ENCODE measurements around the gene GANAB.
"Not testable (repeated sequence)": the region's sequence is repeated elsewhere in the genome, so short reads cannot be mapped to it uniquely, and the experiment has no call there.

The GANAB gene

GRCh38 chr11:62621567-62622470 lies 24.6 kb downstream of the GANAB start, which contains the start of gene B3GAT3:
B3GAT3 (minus strand) TSS chr11:62621986; CDS start chr11:62621947, 39 bp downstream.
- peak; percentile 98 for DNase-seq (ENCODE audit: low spot score)

GRCh38 chr11:62621027-62621566 lies 25.3 kb downstream of the GANAB start:
- DNase-seq (ENCODE audit: low spot score) = no peak

- DNase-seq (ENCODE audit: low spot score) = not testable (repeated sequence)
These were observed 29.5 kb downstream of the GANAB start for GRCh38 chr11:62616957-62617356.

- DNase-seq (ENCODE audit: low spot score) = no peak
These were observed 30.9 kb downstream of the GANAB start for GRCh38 chr11:62615521-62615920.

- DNase-seq (ENCODE audit: low spot score) = no peak
These were observed 32.1 kb downstream of the GANAB start for GRCh38 chr11:62614275-62614674.

- DNase-seq (ENCODE audit: low spot score) = no peak
These were observed 33.1 kb downstream of the GANAB start for GRCh38 chr11:62613291-62613778.

- peak; percentile 95 for DNase-seq (ENCODE audit: low spot score)
These were observed 33.8 kb downstream of the GANAB start, which contains the start of the genes EML3 and ROM1 for GRCh38 chr11:62612366-62613290. EML3 (minus strand) TSS chr11:62612775; CDS start chr11:62612457, 318 bp downstream. ROM1 (plus strand) TSS chr11:62613257; CDS start chr11:62613282, 25 bp downstream.

GRCh38 chr11:62611705-62612365 lies 34.6 kb downstream of the GANAB start:
- DNase-seq (ENCODE audit: low spot score) = peak; percentile 78

GRCh38 chr11:62610814-62611704 lies 35.4 kb downstream of the GANAB start:
- DNase-seq (ENCODE audit: low spot score) = no peak

GRCh38 chr11:62610403-62610802 lies 36.0 kb downstream of the GANAB start:
- DNase-seq (ENCODE audit: low spot score) = no peak

- DNase-seq (ENCODE audit: low spot score) = no peak
These were observed 37.6 kb downstream of the GANAB start for GRCh38 chr11:62608776-62609175.

- DNase-seq (ENCODE audit: low spot score) = peak; percentile 83
These were observed 38.7 kb downstream of the GANAB start for GRCh38 chr11:62607714-62608113.

- DNase-seq (ENCODE audit: low spot score) = no peak
These were observed 40.5 kb downstream of the GANAB start for GRCh38 chr11:62605902-62606301.

GRCh38 chr11:62605467-62605866 lies 40.9 kb downstream of the GANAB start:
- no peak for DNase-seq (ENCODE audit: low spot score)

GRCh38 chr11:62604460-62605120 lies 41.8 kb downstream of the GANAB start:
- no peak for DNase-seq (ENCODE audit: low spot score)

- no peak for DNase-seq (ENCODE audit: low spot score)
These were observed 42.6 kb downstream of the GANAB start for GRCh38 chr11:62603776-62604299.

GRCh38 chr11:62603072-62603408 lies 43.4 kb downstream of the GANAB start:
- DNase-seq (ENCODE audit: low spot score) = no peak

GRCh38 chr11:62602141-62603071 lies 44.0 kb downstream of the GANAB start:
- no peak for DNase-seq (ENCODE audit: low spot score)
